CD4-positive, alpha-beta T cell treated with Interferon alpha-2 for 1 hour (primary cell): Measurements from ENCODE around the gene PHACTR2.
"Not testable (repeated sequence)": the region's sequence is repeated elsewhere in the genome, so short reads cannot be mapped to it uniquely, and the experiment has no call there.

Experiments
- DNase-seq, 2 donors: peaks; one replicate each; pipeline ENCODE4 v3.0.0-alpha.2; 2020 to 2022

PHACTR2 gene

DNA sequence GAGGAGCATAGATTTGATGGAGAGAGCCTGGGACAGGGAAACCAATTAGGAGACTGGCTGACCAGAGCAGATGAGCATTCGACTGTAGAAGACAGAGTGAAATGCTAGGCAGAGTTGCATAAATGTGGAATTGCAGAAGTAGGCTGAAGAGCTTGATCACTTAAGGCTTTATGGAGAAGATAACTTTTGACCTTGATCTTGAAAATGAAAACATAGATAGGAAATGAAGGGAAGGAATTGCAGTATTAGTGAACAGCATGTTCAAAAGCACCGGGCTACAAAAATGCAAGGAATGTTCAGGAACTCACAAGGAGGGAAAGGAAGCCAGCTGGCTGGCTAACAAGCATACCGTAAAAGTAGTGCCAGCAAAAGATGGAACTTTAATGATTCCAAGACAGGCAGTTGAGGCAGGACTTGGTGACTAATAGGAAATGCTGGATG lies 144.8 kb downstream of the PHACTR2 start:
- no peak for DNase-seq

DNA sequence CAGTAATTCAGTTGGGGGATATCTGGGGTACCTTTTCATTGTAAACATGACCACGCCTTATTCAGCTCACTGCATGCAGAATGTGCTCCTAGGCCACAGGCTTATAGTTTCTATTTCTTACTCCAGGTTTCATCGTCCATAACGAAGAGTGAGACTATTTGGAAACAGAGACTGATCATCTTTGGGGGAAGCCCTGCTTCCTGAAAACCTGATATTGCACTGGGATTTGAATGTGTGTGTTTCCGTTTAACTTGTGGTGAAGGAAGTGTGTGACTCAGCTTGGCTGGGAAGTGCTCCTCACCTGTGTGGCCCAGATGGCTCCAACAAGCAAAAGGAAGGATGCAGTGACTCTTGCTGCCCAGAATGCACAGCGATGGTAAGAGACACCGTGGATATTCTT lies 145.8 kb downstream of the PHACTR2 start:
- DNase-seq, result no peak

DNA sequence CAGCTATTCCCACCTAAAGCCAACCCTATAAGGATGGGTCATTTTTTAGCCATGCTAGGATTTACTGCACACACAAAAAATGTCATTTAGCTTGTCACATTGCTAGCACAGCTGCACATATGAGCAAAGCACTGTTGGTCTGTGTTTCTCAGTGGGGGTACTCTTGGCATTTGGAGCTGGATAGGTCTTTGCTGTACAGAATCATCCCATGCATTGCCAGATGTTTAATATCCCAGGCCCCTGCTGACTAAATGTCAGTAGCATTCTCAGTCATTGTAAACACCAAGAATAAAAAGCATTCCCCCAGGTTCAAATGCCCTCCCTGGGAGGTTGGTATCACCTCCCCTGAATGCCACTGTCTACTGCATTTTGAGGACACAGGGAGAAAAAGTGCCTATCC lies 150.8 kb downstream of the PHACTR2 start:
- no peak for DNase-seq

DNA sequence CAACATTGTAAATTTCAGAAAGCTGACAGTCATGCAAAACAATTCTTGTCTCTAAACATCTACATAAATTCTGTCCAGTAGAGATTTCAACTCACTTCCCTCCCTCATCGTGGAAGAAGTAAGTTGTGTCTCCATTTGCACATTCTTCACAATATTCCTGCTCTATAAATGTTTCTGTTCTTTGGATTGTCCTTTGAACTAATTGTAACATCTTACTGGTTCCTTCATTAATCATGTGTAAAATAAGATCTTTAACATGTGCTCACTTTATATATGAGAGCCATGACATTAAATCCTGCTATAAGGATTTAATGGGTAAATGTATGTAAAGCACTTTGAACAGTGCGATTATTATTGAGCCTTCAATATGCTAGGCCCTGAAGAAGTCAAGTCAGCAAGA lies 158.4 kb downstream of the PHACTR2 start:
- DNase-seq, result no peak

DNA sequence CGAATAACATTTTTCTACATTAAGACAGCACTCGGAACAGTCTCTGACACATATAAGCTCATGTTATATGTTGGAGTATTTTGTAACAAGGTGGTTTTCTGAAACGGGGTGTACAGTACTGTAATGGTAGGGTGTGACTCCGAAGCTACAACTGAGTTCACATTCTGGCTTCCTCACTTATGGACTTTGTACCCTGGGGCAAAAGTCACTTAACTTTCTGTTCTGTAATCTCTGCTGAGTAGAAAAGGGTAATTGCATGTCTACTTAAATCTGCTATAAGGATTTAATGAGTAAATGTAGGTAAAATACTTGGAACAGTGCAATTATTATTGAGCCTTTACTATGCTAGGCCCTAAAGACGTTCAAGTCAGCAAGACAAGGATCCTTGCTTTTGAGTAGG lies 160.6 kb downstream of the PHACTR2 start:
- no peak for DNase-seq

DNA sequence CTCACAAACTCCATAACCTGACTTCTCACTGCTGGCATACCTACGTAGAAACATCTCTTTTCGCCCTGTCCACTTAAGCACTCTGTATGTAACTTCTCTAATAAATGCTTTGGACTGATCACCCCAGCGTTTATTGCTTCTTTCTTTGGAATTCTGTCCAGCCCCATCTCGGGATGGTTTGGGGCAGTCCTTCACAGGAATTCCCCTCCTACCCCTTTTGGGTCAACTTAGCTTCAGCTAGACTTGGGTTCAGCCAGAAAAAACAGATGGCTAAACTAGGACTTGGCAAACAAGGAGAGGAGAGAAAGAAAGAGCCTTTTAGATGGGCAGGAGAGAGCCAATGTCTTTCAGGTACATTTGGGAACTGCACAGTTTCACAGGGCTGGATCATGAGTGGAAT lies 161.4 kb downstream of the PHACTR2 start:
- DNase-seq, result no peak

DNA sequence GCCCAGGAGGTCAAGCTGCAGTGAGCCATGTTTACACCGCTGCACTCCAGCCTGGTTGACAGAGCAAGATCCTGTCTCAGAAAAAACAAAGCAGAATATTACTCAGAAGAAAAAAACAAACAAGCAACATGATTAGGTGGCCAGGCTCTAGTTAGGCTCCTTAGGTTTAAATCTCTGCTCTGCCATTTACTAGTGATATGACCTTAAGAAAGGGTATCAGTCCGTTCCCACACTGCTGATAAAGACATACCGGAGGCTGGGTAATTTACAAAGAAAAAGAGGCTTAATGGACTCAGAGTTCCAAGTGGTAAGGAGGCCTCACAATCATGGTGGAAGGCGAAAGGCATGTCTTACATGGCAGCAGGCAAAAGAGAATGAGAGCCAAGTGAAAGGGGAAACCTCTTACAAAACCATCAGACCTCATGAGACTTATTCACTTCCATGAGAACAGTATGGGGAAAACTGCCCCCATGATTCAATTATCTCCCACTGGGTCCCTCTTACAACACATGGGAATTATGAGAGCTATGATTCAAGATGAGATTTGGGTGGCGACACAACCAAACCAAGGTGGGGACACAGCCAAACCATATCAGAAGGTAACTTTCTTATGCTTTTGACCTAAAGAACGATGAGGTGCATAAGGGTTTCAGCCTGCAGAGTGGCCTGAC lies 163.0 kb downstream of the PHACTR2 start:
- DNase-seq, result no peak

DNA sequence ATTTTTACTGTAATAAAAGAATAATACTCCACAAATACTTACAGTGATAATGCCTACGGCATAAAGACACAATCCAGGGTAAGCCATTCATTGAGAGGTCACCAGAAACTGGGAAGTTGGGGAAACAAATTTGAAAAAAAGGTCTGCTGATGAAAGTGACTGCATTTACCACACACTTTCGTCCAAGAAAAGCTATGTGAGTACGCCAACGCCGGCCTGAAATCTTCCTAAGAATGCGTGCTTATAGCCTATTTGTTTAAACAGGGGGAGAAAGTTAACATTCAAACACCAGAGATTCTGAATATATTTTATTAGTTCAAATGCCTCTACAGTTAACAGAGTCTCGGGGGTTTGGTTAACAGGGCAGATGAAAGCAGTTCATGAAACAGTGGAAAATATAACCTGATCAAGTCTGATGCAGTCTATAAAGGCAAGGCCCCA lies 164.7 kb downstream of the PHACTR2 start:
- no peak for DNase-seq

DNA sequence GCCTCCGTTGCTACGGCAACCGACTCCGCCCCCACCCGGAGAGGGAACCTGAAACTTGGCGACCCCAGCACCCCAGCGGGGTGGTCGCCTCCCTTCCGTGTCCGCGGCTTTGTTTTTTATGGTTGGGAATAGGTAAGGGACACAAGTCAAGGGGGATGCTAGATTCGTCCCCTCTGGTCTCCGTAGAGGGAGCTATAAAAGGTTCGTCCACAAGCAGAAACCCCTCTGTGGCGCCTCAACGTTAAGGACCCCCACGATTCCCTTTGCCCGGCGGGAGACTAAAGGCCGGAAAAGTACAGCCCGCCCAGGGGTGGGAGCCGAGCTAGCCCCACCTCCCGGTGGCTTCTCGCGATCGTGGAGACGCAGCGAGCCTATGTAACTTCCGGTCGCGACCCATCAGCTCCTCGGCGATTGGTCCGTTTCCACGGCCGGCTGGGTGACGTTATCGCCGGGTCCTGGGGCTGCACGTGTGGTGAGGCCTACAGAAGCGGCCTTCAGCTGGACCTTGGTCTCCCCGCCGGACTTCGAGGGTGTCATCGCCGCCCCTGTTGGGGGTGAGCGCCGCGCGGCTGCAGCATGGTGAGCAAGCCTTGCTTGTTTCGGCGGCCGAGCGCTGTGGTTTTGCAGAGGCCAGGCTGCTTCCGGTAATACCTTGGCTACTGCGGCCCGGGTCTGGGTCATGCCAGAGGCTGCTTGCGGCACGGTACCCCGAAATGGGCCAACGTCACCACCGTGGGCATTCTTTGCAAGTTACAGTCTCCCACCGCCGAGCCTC lies 165.3 kb downstream of the PHACTR2 start, which contains the start of gene LTV1:
LTV1 (plus strand) TSS at position 437 of the 775 bp plus-strand sequence; CDS start at position 577, 140 bp downstream.
- peak; percentile 92 to 94 for DNase-seq

DNA sequence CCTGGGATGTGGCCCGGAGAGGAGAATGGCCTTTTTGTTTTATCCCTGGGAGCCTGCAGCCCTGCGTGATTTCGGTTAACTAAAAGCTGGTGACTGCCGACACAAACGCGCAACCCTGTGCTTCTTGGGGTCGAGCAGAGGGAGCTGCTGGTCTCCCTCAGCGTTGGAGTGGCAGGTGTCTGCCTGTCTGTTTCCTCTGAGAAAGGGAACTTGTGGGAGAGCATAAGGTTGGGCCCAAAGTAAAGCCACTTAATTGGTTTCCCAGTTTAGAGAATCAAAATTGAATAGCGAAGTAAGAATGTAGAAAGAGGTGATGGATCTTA lies 165.9 kb downstream of the PHACTR2 start:
- no peak for DNase-seq

DNA sequence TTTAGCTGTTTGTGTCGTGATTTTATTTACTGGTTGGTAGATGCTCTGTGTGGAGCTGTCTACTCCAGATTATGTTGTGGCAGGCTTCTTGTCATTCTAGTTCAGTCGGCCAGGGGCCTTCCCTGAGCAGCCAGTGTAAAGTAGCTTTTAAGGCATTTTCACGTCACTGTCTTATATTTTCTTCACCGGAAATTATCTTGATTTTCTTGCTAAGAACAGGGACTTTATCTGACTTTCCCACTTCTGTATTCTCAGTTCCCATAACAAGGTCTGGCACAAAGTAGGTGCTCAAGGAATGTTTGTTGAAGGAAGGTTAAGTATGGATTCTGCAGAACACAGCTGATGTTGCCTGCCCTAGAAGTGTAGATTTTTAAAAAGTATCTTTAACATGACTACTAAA lies 166.2 kb downstream of the PHACTR2 start:
- peak in 1 of 2 donors; percentile 5 for DNase-seq

DNA sequence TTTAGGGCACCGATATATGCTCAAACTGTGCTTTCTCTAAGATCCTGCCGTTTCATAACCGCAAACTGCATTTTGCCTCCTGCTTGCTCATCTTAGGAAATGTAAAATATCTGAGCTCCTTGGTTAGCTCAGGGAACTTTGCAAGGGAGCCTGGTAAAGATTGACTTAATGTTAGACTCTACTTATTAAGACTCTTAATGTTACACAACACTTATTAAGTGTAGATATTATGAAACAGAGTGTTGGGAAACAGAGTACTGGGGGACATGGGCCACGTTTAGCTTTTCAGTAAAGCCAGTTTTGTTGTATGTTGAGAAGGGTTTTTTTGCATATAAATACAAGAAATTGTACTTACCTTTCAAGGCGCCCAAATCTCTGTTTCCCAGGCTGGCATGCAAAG lies 167.3 kb downstream of the PHACTR2 start:
- DNase-seq, result no peak

DNA sequence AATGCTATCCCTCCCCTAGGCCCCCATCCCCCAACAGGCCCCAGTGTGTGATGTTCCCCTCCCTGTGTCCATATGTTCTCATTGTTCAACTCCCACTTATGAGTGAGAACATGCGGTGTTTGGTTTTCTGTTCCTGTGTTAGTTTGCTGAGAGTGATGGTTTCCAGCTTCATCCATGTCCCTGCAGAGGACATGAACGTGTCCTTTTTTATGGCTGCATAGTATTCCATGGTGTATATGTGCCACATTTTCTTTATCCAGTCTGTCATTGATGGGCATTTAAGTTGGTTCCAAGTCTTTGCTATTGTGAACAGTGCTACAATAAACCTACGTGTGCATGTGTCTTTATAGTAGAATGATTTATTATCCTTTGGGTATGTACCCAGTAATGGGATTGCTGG lies 173.9 kb downstream of the PHACTR2 start:
- DNase-seq, result not testable (repeated sequence)

DNA sequence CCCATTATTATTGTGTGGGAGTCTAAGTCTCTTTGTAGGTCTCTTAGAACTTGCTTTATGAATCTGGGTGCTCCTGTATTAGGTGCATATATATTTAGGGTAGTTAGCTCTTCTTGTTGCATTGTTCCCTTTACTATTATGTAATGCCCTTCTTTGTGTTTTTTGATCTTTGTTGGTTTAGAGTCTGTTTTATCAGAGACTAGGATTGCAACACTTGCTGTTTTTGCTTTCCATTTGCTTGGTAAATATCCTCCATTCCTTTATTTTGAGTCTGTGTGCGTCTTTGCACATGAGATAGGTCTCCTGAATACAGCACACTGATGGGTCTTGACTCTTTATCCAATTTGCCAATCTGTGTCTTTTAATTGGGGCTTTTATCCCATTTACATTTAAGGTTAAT lies 177.3 kb downstream of the PHACTR2 start:
- DNase-seq, result not testable (repeated sequence)

DNA sequence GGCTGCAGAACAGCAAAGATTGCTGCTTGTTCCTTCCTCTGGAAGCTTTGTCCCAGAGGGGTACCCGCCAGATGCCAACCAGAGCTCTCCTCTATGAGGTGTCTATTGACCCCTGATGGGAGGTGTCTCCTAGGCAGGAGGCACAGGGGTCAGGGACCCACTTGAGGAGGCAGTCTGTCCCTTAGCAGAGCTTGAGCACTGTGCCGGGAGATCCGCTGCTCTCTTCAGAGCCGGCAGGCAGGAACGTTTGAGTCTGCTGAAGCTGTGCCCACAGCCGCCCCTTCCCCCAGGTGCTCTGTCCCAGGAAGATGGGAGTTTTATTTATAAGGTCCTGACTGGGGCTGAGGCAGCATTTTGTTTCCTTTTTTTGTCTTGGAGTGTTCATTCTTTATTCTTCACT lies 179.0 kb downstream of the PHACTR2 start:
- not testable (repeated sequence) for DNase-seq

DNA sequence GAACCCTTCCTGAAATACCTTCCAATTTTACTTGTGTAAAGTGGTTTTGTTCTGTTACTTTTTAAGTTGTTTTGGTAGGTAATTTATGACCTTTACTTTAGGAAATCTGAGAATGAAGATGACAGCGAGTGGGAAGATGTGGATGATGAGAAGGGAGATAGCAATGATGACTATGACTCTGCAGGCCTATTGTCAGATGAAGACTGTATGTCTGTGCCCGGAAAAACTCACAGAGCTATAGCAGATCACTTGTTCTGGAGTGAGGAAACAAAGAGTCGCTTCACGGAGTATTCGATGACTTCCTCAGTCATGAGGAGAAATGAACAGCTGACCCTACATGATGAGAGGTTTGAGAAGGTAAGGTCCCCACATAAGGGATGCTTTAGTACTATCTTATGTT lies 179.9 kb downstream of the PHACTR2 start:
- no peak for DNase-seq

DNA sequence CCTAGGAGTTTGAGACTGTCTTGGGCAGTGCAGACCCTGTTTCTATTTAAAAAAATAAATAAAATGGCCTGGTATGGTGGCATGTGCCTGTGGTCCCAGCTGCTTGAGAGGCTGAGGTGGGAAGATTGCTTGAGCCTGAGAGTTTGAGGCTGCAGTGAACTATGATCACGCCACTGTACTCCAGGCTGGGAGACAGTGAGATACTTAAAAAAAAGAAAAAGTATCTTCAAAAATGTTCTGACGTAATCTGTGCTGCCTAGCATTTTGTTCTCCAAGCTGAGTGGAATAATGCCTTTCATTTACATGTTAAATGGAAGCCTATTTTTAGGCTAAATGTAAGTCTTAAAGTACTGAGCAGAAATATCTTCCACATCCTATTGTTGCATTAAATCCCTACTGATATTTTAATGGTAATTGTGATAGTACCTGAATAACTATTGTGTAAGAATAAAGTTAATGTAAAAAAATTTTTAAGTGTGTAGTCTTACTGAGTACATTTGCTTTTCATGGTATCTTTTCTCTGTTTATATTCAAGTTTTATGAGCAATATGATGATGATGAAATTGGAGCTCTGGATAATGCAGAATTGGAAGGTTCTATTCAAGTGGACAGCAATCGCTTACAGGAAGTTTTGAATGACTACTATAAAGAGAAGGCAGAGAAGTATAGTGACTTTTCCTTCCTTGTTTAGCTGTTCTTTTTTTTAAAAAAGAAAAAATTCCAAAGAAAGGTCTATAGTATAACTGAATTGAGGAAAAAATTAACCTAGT lies 182.3 kb downstream of the PHACTR2 start:
- DNase-seq, result no peak

DNA sequence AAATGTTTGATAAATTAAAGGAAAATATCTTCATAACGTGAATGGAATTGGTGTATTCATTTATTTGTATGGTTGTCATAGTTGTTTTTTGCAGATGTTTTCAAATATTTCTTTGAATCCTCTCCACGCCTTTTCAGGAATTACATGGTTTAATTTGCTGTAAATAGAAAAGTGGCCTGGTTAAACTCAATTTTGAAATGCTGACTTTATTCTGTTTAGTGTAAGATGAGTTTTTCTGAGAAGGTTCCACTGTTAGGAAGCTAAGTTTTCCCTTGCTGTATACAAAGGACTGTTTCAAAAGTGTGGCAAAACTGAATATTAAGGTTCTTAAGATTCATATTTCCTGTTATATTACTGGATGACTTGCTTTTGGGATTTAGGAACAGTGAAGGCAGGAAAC lies 186.0 kb downstream of the PHACTR2 start:
- DNase-seq, result no peak

DNA sequence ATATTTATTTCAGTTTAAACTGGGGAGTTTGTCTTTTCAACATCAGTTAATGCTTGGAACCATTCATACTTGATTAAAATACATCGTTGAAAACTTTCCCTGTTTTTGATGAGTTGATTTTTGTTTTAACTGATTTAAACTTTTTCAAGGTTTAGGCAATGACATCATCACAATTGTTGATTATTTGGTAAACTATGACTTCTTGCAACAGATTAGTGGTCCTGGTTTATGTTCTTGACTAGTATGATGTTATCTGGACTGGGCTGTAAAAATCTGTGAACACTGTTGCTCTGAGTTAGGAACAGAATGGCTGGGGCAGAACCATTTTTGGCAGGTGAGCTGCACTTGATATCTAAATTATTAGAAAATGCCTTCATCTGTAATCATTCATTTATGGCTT lies 186.5 kb downstream of the PHACTR2 start, which contains the start of gene ZC2HC1B:
ZC2HC1B (plus strand) TSS at position 241 of the 400 bp plus-strand sequence; CDS start at position 307, 66 bp downstream.
- no peak for DNase-seq

DNA sequence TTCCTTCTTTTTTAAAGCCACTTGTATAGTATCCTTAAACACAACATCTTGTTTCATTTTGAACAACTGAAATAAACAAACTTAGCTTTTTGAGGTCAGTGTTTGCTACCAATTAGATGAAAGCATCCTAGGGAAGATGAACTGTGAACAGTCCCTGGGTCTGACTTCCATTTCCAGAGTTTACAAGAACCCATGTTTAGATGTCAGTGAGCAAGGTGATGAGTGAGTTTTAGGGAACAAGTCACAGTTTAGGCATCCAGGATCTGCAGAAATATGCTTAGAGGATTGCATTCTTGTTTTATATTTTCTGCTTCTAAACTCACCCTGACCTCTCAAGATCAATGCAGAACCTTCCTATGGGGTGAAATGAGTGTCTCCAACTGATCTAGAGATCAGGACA lies 189.5 kb downstream of the PHACTR2 start:
- no peak for DNase-seq

DNA sequence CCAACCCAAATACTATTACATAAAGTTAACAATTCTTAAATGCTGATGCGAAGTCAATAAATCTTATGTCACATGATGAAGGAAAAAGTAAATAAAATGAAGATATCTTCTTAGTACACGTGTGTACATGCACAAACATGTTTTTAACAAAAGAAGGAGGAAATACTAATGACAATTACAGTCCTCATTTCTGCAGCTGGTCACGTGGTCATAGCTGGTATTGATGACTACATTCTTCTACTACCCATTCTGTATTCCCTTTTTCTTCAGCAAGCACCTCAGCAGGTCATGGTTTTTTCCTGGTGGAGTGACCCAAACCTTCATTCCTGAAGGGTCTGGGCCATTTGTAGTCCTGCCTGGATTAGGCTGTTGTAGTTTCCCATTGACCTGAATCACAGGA lies 191.0 kb downstream of the PHACTR2 start:
- not testable (repeated sequence) for DNase-seq

DNA sequence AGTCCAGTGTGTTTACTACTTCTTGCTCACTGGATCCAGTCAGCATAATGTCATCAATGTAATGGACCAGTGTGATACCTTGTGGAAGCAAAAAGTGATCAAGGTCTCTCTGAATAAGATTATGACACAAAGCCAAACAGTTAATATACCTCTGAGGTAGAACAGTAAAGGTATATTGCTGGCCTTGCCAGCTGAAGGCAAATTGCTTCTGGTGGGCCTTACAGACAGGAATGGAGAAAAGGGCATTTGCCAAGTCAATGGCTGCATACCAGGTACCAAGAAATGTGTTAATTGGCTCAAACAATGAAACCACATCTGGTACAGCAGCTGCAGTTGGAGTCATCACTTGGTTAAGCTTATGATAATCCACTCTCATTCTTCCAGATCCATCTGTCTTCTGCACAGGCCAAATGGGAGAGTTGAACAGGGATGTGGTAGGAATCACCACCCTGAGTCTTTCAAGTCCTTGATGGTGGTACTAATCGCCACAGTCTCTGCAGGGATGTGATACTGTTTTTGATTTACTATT lies 193.5 kb downstream of the PHACTR2 start:
- not testable (repeated sequence) for DNase-seq

DNA sequence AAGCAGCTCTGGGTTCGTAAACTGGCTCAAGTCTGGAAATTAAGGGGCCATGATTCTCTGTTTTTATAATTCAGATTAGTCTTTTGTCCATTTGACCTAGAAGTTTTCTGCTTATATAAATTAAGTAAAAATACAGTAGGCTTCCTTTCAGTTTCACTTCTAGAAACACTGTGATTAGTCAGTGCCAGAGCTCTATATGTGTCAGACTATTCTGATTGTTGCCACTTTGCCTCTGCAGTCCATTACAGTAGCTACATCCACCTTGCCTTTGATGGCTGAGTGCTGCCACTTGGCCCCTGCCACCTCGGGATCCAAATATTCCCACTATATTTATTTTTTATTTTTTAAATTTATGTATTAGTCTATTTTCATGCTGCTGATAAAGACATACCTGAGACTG lies 194.4 kb downstream of the PHACTR2 start:
- DNase-seq, result peak in 1 of 2 donors; percentile 18
